Smooth muscle cell (in vitro differentiated cells): Measurements from ENCODE around the gene CCNL2. TPM values are rescaled to one million over a fixed set of nuclear protein-coding genes. Genes with fewer than 3 reads are reported as not detected.
"Not testable (repeated sequence)": the region's sequence is repeated elsewhere in the genome, so short reads cannot be mapped to it uniquely, and the experiment has no call there.

ENCODE experiments used
- DNase-seq: peaks from one replicate; lab custom pipeline; 2025; ENCODE audit not compliant: unreplicated experiment; lab: John Stamatoyannopoulos, UW
- H2AFZ ChIP-seq: fragments of 200-600 bp; sonication (generic); 2 replicates; pipeline ENCODE4 v1.6.0; 2016; ENCODE audit warnings: antibody characterized with exemption, low read depth, mild to moderate bottlenecking
- H3F3A ChIP-seq: fragments of 200-600 bp; sonication (generic); 2 replicates; pipeline ENCODE4 v1.6.0; 2017; ENCODE audit warnings: antibody characterized with exemption, low read depth
- H3K27ac ChIP-seq: fragments of 200-600 bp; sonication (generic); 2 replicates; pipeline ENCODE4 v1.5.1; 2016; ENCODE audit warnings: low read depth, mild to moderate bottlenecking
- H3K27me3 ChIP-seq: fragments of 200-600 bp; sonication (generic); 2 replicates; pipeline ENCODE4 v1.6.1; 2016; ENCODE audit warnings: low read depth, mild to moderate bottlenecking
- H3K36me3 ChIP-seq: fragments of 200-600 bp; sonication (generic); 2 replicates; pipeline ENCODE4 v1.5.1; 2016; ENCODE audit warnings: low read depth
- H3K4me1 ChIP-seq: fragments of 200-600 bp; sonication (generic); 2 replicates; pipeline ENCODE4 v1.5.1; 2016; ENCODE audit warnings: low read depth
- H3K4me2 ChIP-seq: fragments of 200-600 bp; sonication (generic); 2 replicates; pipeline ENCODE4 v1.6.0; 2016; ENCODE audit warnings: mild to moderate bottlenecking
- H3K4me3 ChIP-seq: fragments of 200-600 bp; sonication (generic); 2 replicates; pipeline ENCODE4 v1.5.1; 2016; ENCODE audit warnings: mild to moderate bottlenecking
- H3K79me2 ChIP-seq: fragments of 200-600 bp; sonication (generic); 2 replicates; pipeline ENCODE4 v1.6.0; 2016; ENCODE audit warnings: low read depth, mild to moderate bottlenecking
- H3K9ac ChIP-seq: fragments of 200-600 bp; sonication (generic); 2 replicates; pipeline ENCODE4 v1.6.0; 2016; ENCODE audit warnings: low read depth
- H3K9me3 ChIP-seq: fragments of 200-600 bp; sonication (generic); replicated peaks from 2 replicates; pipeline ENCODE4 v1.5.1; 2016; ENCODE audit warnings: low read depth
- H4K20me1 ChIP-seq: fragments of 200-600 bp; sonication (generic); 2 replicates; pipeline ENCODE4 v1.6.0; 2016; ENCODE audit warnings: low read depth
- WGBS: methylation state at CpG from one replicate; pipeline ENCODE4 v1.1.7; 2016; ENCODE audit warnings: low lambda C conversion rate; 5-methylcytosine and 5-hydroxymethylcytosine counted together
- polyA plus RNA-seq: library from polyadenylated mRNA; unstranded; fragments of >200 nt; fragmentation: Nextera tagmentation; extraction: Ambion mirVana; gene quantifications from 2 replicates; pipeline ENCODE4 v1.2.1, GENCODE V29; 2016
- total RNA-seq: library from RNA; depleted of rRNA; stranded (reverse); fragments of >200 nt; gene quantifications from 2 replicates; pipeline ENCODE4 v1.2.3, GENCODE V29; 2014
- TF ChIP-seq, protein P1 (sequence below): fragments of 200-600 bp; sonication (generic); IDR thresholded peaks from 2 replicates; pipeline ENCODE4 v1.5.1; 2017; ENCODE audit warnings: borderline replicate concordance, mild to moderate bottlenecking, antibody characterized with exemption; ENCODE audit not compliant: insufficient read depth, poor library complexity, severe bottlenecking

The CCNL2 gene
- total and polyA plus RNA-seq, 2 experiments from 2014 or later = 144 to 180 TPM

DNA sequence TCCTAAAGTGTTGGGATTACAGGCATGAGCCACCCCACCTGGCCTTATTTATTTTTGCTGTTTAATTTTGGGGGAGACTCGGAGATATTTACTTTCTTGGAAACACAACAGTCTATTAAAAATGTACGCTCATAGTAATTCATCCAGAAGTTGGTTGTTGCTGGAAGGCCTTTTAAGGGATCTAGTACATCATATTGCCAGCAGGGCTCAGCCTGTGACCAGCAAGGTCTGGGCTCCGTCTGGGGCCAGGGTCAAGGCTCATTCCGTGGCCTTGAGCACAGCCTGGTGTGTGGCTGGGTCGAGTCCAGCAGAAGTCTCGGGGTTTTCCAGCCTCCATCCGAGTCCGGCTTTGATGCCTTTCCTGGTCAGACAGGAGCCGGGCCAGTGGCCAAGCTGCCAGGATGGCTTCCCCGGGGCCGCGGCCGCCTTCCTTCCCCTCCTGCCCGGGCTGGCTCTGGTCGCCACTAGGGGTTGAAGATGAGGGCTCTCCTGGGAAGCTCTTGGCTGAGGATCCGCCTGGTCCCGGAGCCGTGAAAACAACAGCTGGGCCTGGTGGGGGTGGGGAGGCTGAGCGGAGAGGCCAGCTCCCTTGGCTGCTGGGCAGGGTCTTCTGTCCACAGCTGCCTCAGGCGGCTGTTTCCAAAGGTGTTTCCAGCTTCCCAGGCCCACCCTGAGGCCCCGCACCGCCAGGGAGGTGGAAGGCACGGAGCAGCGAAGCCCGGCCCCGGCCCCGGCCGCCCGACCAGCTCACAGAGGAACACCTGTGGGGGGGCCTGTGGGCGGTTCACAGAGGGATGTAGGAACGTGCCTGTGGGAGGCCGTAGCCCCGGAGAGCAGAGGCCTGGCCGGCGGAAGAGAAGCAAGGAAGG is 31.2 kb upstream of the CCNL2 start:
- Histone ChIP-seq H3K4me2 (peak overlapping the region; percentile 97), H3K4me1 (peaks cover 62% of the 10 kb centered on the region), H3K27me3 (no peaks in the 10 kb centered on the region), H3F3A (peaks cover 32% of the 10 kb centered on the region), H3K79me2 (no peaks in the 10 kb centered on the region), H3K36me3 (no peaks in the 10 kb centered on the region), H2AFZ (peak overlapping the region; percentile 31), H3K4me3 (peak overlapping the region; percentile 21), H4K20me1 (no peaks in the 10 kb centered on the region), H3K27ac (peak overlapping the region; percentile 89), H3K9ac (peak overlapping the region; percentile 42), H3K9me3 (no peaks in the 10 kb centered on the region)
- TF ChIP-seq, protein P1, sequence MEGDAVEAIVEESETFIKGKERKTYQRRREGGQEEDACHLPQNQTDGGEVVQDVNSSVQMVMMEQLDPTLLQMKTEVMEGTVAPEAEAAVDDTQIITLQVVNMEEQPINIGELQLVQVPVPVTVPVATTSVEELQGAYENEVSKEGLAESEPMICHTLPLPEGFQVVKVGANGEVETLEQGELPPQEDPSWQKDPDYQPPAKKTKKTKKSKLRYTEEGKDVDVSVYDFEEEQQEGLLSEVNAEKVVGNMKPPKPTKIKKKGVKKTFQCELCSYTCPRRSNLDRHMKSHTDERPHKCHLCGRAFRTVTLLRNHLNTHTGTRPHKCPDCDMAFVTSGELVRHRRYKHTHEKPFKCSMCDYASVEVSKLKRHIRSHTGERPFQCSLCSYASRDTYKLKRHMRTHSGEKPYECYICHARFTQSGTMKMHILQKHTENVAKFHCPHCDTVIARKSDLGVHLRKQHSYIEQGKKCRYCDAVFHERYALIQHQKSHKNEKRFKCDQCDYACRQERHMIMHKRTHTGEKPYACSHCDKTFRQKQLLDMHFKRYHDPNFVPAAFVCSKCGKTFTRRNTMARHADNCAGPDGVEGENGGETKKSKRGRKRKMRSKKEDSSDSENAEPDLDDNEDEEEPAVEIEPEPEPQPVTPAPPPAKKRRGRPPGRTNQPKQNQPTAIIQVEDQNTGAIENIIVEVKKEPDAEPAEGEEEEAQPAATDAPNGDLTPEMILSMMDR = peak; percentile 12
- 26% methylated on average over 35 of the region's 35 CpGs for WGBS
- DNase-seq = no peak

DNA sequence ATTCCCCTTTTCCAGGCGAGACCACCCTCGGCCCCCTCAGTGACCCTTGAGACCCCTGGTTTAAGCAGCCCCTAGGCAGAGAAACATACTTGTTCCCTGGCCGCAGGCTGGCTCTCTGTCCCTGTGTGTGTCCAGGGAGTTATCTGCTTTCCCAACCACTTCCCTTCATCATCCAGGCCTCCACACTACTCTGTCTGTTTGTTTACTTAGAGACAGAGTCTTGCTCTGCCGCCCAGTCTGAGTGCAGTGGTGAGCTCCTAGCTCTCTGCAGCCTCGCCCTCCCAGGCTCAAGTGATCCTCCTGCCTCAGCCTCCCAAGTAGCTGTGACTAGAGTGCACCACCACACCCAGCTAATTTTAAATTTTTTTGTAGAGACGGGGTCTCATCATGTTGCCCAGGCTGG is 30.5 kb upstream of the CCNL2 start:
- no peak overlapping the region for H3K9ac ChIP-seq
- DNase-seq = no peak
- 67% methylated on average over 6 of the region's 6 CpGs for WGBS
- no peaks in the 10 kb centered on the region for H3K9me3 ChIP-seq
- peaks cover 55% of the 10 kb centered on the region for H3K4me1 ChIP-seq
- no peaks in the 10 kb centered on the region for H3K79me2 ChIP-seq
- peaks cover 29% of the 10 kb centered on the region for H3F3A ChIP-seq
- no peaks in the 10 kb centered on the region for H3K36me3 ChIP-seq
- H3K27me3 ChIP-seq = no peaks in the 10 kb centered on the region
- H2AFZ ChIP-seq = no peak overlapping the region
- H3K4me3 ChIP-seq = no peak overlapping the region
- peak overlapping the region; percentile 97 for H3K4me2 ChIP-seq
- peak overlapping the region; percentile 89 for H3K27ac ChIP-seq
- no peaks in the 10 kb centered on the region for H4K20me1 ChIP-seq
- TF ChIP-seq, protein P1 = no peak

DNA sequence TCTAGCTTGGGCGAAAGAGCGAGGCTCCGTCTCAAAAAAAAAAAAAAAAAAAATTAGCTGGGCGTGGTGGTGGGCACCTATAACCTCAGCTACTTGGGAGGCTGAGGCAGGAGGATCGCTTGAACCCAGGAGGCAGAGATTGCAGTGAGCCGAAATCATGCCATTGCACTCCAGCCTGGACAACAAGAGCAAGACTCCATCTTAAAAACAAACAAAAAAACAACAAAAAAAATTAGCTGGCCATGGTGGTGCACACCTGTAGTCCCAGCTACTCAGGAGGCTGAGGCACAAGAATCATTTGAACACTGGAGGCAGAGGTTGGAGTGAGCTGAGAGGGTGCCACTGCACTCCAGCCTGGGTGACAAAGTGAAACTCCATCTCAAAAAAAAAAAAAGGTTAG is 29.8 kb upstream of the CCNL2 start:
- not testable (repeated sequence) for H3K27me3 ChIP-seq, DNase-seq, H2AFZ ChIP-seq, H3K79me2 ChIP-seq, H3K4me3 ChIP-seq, H3K9ac ChIP-seq, H4K20me1 ChIP-seq, H3K36me3 ChIP-seq, H3K9me3 ChIP-seq
- Histone ChIP-seq H3K4me1 (peaks cover 48% of the 10 kb centered on the region), H3K4me2 (peak overlapping the region; percentile 61), H3K27ac (peak overlapping the region; percentile 89), H3F3A (peaks cover 25% of the 10 kb centered on the region)
- 95% methylated on average over 6 of the region's 6 CpGs for WGBS

DNA sequence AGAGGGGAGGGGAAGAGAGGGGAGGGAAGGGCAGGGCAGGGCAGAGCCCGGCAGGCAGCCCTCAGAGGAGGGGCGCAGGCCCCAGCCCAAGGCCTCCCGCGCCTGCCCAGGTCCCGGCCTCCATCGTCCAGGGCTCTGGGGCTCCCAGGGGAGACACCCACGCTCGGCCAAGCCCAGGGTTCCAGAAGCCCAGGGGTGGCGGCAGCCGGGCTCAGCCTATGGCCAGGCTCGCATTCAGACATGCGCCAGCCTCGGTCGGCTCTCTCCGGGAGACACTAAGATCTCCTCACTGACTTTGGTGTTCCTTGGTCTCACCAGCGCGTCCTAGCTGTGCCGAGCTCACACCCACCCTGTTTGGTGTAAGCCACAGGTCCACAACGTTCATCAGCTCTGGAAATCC is 29.0 kb upstream of the CCNL2 start:
- 92% methylated on average over 18 of the region's 19 CpGs for WGBS
- Histone ChIP-seq H3K4me2 (no peak overlapping the region), H3K9ac (no peak overlapping the region), H3K27me3 (no peaks in the 10 kb centered on the region), H4K20me1 (no peaks in the 10 kb centered on the region), H3F3A (peaks cover 25% of the 10 kb centered on the region), H3K9me3 (no peaks in the 10 kb centered on the region), H3K4me1 (peaks cover 40% of the 10 kb centered on the region), H3K79me2 (no peaks in the 10 kb centered on the region), H3K36me3 (no peaks in the 10 kb centered on the region), H3K4me3 (no peak overlapping the region), H3K27ac (peak overlapping the region; percentile 89), H2AFZ (no peak overlapping the region)
- TF ChIP-seq, protein P1 = no peak
- DNase-seq = no peak
